ENCODE data around the gene MITF. TPM values are rescaled to one million over a fixed set of nuclear protein-coding genes. Genes with fewer than 3 reads are reported as not detected.

Gene MITF
- total RNA-seq, 1 experiment from 2014 or later: 1.9 TPM

DNA sequence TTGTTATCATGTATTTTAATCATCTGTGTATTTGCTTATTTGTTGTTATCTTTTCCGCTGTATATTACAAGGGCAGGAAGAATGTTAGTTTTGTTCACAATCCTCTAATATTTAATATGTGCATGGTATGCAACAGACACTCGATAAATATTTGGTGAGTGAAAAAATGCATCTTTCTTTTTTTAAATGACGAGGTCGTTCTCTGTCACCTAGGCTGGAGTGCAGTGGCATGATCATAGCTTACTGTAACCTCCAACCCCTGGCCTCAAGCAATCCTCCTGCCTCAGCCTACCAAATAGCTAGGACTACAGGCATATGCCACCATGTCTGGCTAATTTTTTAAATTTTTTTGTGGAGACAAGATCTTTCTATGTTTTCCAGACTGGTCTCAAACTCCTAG is 66.2 kb downstream of the MITF start:
- no peaks in the 10 kb centered on the region for H3K27me3 ChIP-seq (ENCODE audit: insufficient read depth, low read length)
- intact Hi-C loops (cut with micrococcal nuclease): no loop called here
- H3K27ac ChIP-seq (ENCODE audit: low read depth, low read length): no peak overlapping the region
- no peak overlapping the region for H3K9ac ChIP-seq (ENCODE audit: low read length)
- ChIA-PET CTCF (no interaction called here), POLR2A (no interaction called here), RAD21 (ENCODE audit: low non-redundant PET in 1 of 2, low total read pairs in 2 of 2, uncharacterized antibody in 2 of 2, unreplicated experiment in 2 of 2) (no interaction called here)
- no TSS peak for BruUV-seq (replicated peaks)
- no peak overlapping the region for H2AFZ ChIP-seq (ENCODE audit: low read depth, low read length, poor library complexity, severe bottlenecking)
- DNase-seq (ENCODE audit: low read depth, low spot score): no peak
- no peaks in the 10 kb centered on the region for H3K9me3 ChIP-seq (ENCODE audit: control insufficient read depth in 1 of 2, insufficient read depth in 1 of 2, low read depth in 1 of 2, low read length in 2 of 2)
- TF ChIP-seq EZH2phosphoT487 (IDR thresholded peaks at IDR 0.05; ENCODE audit: borderline replicate concordance): no peak
- no peak for TF ChIP-seq ZNF274 (IDR thresholded peaks at IDR 0.05; ENCODE audit: low read depth, low read length)
- no peak for TF ChIP-seq POLR2A (IDR thresholded peaks at IDR 0.05; ENCODE audit: borderline replicate concordance, extremely low read depth, insufficient read depth, insufficient read length)
- TF ChIP-seq ELF1 (IDR thresholded peaks at IDR 0.05; ENCODE audit: borderline replicate concordance, low read depth): no peak
- TF ChIP-seq TCF7L2 (IDR thresholded peaks at IDR 0.05; ENCODE audit: borderline replicate concordance, extremely low read depth, insufficient read depth, insufficient read length): no peak
- no peak for TF ChIP-seq JUND (IDR thresholded peaks at IDR 0.05)
- no peak for TF ChIP-seq SIN3A (IDR thresholded peaks at IDR 0.05; ENCODE audit: low read depth)
- TF ChIP-seq, protein P1, sequence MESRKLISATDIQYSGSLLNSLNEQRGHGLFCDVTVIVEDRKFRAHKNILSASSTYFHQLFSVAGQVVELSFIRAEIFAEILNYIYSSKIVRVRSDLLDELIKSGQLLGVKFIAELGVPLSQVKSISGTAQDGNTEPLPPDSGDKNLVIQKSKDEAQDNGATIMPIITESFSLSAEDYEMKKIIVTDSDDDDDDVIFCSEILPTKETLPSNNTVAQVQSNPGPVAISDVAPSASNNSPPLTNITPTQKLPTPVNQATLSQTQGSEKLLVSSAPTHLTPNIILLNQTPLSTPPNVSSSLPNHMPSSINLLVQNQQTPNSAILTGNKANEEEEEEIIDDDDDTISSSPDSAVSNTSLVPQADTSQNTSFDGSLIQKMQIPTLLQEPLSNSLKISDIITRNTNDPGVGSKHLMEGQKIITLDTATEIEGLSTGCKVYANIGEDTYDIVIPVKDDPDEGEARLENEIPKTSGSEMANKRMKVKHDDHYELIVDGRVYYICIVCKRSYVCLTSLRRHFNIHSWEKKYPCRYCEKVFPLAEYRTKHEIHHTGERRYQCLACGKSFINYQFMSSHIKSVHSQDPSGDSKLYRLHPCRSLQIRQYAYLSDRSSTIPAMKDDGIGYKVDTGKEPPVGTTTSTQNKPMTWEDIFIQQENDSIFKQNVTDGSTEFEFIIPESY (IDR thresholded peaks at IDR 0.05; ENCODE audit: extremely low read depth, insufficient replicate concordance, low read length): no peak
- TF ChIP-seq SP1 (IDR thresholded peaks at IDR 0.05; ENCODE audit: low read depth): no peak
- TF ChIP-seq, protein P2, sequence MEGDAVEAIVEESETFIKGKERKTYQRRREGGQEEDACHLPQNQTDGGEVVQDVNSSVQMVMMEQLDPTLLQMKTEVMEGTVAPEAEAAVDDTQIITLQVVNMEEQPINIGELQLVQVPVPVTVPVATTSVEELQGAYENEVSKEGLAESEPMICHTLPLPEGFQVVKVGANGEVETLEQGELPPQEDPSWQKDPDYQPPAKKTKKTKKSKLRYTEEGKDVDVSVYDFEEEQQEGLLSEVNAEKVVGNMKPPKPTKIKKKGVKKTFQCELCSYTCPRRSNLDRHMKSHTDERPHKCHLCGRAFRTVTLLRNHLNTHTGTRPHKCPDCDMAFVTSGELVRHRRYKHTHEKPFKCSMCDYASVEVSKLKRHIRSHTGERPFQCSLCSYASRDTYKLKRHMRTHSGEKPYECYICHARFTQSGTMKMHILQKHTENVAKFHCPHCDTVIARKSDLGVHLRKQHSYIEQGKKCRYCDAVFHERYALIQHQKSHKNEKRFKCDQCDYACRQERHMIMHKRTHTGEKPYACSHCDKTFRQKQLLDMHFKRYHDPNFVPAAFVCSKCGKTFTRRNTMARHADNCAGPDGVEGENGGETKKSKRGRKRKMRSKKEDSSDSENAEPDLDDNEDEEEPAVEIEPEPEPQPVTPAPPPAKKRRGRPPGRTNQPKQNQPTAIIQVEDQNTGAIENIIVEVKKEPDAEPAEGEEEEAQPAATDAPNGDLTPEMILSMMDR (IDR thresholded peaks at IDR 0.05 in 2 of 3, conservative IDR thresholded peaks at IDR 0.05 in 1 of 3; ENCODE audit: borderline replicate concordance in 1 of 3, insufficient read depth in 1 of 3, low read depth in 2 of 3, low read length in 2 of 3): no peak
- TF ChIP-seq, protein P3, sequence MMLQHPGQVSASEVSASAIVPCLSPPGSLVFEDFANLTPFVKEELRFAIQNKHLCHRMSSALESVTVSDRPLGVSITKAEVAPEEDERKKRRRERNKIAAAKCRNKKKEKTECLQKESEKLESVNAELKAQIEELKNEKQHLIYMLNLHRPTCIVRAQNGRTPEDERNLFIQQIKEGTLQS (IDR thresholded peaks at IDR 0.05): no peak
- TF ChIP-seq EGR1 (IDR thresholded peaks at IDR 0.05; ENCODE audit: low read depth): no peak
- TF ChIP-seq, protein P4, sequence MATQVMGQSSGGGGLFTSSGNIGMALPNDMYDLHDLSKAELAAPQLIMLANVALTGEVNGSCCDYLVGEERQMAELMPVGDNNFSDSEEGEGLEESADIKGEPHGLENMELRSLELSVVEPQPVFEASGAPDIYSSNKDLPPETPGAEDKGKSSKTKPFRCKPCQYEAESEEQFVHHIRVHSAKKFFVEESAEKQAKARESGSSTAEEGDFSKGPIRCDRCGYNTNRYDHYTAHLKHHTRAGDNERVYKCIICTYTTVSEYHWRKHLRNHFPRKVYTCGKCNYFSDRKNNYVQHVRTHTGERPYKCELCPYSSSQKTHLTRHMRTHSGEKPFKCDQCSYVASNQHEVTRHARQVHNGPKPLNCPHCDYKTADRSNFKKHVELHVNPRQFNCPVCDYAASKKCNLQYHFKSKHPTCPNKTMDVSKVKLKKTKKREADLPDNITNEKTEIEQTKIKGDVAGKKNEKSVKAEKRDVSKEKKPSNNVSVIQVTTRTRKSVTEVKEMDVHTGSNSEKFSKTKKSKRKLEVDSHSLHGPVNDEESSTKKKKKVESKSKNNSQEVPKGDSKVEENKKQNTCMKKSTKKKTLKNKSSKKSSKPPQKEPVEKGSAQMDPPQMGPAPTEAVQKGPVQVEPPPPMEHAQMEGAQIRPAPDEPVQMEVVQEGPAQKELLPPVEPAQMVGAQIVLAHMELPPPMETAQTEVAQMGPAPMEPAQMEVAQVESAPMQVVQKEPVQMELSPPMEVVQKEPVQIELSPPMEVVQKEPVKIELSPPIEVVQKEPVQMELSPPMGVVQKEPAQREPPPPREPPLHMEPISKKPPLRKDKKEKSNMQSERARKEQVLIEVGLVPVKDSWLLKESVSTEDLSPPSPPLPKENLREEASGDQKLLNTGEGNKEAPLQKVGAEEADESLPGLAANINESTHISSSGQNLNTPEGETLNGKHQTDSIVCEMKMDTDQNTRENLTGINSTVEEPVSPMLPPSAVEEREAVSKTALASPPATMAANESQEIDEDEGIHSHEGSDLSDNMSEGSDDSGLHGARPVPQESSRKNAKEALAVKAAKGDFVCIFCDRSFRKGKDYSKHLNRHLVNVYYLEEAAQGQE (IDR thresholded peaks at IDR 0.05; ENCODE audit: low read depth): no peak
- TF ChIP-seq CEBPB (IDR thresholded peaks at IDR 0.05; ENCODE audit: low read depth): no peak
- no peak for TF ChIP-seq SRF (IDR thresholded peaks at IDR 0.05; ENCODE audit: low read depth)
- TF ChIP-seq YY1 (IDR thresholded peaks at IDR 0.05; ENCODE audit: extremely low read depth, insufficient replicate concordance, low read depth, low read length): no peak
- no peak for TF ChIP-seq RAD21 (IDR thresholded peaks at IDR 0.05; ENCODE audit: low read depth)
- TF ChIP-seq, protein P5, sequence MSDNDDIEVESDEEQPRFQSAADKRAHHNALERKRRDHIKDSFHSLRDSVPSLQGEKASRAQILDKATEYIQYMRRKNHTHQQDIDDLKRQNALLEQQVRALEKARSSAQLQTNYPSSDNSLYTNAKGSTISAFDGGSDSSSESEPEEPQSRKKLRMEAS (IDR thresholded peaks at IDR 0.05): no peak
- TF ChIP-seq EZH2 (IDR thresholded peaks at IDR 0.05): no peak
- H3K79me2 ChIP-seq (ENCODE audit: insufficient read depth, low read length): no peaks in the 10 kb centered on the region
- ATAC-seq: no peak
- no peaks in the 10 kb centered on the region for H3K4me1 ChIP-seq (ENCODE audit: control insufficient read depth in 1 of 2, insufficient read depth in 2 of 2, low read length in 2 of 2)
- no peaks in the 10 kb centered on the region for H3K9me2 ChIP-seq (ENCODE audit: insufficient read depth)
- H3K4me2 ChIP-seq (ENCODE audit: low read length): no peak overlapping the region
- H4K20me1 ChIP-seq (ENCODE audit: insufficient read depth): no peaks in the 10 kb centered on the region
- no peak overlapping the region for H3K4me3 ChIP-seq (replicated peaks in 1 of 2; ENCODE audit: low read depth in 1 of 2, low read length in 2 of 2)
- H3K36me3 ChIP-seq (ENCODE audit: control insufficient read depth in 1 of 2, insufficient read depth in 2 of 2, low read length in 2 of 2): no peaks in the 10 kb centered on the region

Measured in HCT116 (cell line).